Coronary artery (tissue), 2 donors: ENCODE data around the gene MAPKBP1.

Experiments
- DNase-seq: peaks from one replicate; pipeline ENCODE4 v3.0.0-alpha.2; 2017; ENCODE audit warnings: low spot score
- H3K27ac ChIP-seq, 2 donors: fragments of 200-600 bp; sonication (generic); one replicate each; pipeline ENCODE4 v1.5.1; 2016 to 2019
- H3K4me3 ChIP-seq: fragments of 200-600 bp; sonication (generic); 2 replicates; pipeline ENCODE4 v1.5.1; 2016; ENCODE audit warnings: mild to moderate bottlenecking, moderate library complexity
- TF ChIP-seq, protein P1 (sequence below): fragments of 200-600 bp; sonication (generic); IDR thresholded peaks from one replicate; pipeline ENCODE4 v1.5.1; 2019; ENCODE audit warnings: antibody characterized with exemption

MAPKBP1 gene

DNA sequence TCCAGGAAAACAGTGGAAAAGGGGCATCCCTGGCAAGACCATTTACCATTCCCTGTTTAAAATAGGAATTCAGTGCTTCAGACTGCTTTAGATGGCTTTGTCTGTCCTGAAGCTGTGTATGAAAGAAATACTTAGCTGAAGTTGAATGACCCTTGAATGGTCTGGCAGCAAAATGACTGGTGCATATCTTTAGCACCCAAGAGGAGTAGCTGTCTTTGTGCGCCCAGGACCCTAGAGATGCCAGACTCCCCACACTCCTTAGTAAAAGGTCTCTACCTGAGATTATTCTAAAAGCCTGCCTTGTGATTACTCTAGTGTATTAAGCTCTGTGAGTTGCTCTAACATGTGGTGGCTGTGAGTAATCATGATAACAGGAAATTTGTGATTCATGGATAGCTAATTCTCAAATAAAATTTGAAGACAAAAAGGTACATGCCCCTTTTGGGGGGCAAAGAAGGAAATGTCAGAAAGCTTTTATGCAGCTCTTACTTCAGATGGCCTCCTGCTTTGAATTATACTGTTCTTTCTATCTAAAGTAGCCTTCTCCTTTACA, 3.2 kb downstream of the MAPKBP1 start:
- no peak overlapping the region for H3K27ac ChIP-seq
- no peak for DNase-seq
- no peak overlapping the region for H3K4me3 ChIP-seq
- TF ChIP-seq, protein P1, sequence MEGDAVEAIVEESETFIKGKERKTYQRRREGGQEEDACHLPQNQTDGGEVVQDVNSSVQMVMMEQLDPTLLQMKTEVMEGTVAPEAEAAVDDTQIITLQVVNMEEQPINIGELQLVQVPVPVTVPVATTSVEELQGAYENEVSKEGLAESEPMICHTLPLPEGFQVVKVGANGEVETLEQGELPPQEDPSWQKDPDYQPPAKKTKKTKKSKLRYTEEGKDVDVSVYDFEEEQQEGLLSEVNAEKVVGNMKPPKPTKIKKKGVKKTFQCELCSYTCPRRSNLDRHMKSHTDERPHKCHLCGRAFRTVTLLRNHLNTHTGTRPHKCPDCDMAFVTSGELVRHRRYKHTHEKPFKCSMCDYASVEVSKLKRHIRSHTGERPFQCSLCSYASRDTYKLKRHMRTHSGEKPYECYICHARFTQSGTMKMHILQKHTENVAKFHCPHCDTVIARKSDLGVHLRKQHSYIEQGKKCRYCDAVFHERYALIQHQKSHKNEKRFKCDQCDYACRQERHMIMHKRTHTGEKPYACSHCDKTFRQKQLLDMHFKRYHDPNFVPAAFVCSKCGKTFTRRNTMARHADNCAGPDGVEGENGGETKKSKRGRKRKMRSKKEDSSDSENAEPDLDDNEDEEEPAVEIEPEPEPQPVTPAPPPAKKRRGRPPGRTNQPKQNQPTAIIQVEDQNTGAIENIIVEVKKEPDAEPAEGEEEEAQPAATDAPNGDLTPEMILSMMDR = no peak

DNA sequence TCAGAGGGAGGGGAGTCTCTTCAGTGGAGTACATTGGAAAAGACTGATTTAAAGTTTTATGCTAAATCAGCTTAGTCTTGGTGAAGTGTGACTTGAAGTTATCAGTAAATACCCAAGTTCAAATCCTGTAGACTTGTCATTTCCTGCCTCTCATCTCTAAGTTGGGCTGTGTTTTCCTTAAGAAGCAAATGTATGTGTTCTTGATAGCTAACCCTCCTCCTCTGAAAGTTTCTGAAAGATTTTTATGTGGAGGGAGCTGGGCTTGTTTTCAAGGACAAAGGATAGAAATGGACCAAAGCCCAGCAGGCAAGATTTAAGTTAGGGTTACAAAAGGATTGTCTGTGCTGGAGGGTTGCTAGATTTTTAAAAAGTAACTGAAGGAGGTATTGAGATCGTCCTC, 4.2 kb downstream of the MAPKBP1 start:
- no peak for DNase-seq
- no peak overlapping the region for H3K27ac ChIP-seq
- H3K4me3 ChIP-seq = no peak overlapping the region
- TF ChIP-seq, protein P1 = no peak

DNA sequence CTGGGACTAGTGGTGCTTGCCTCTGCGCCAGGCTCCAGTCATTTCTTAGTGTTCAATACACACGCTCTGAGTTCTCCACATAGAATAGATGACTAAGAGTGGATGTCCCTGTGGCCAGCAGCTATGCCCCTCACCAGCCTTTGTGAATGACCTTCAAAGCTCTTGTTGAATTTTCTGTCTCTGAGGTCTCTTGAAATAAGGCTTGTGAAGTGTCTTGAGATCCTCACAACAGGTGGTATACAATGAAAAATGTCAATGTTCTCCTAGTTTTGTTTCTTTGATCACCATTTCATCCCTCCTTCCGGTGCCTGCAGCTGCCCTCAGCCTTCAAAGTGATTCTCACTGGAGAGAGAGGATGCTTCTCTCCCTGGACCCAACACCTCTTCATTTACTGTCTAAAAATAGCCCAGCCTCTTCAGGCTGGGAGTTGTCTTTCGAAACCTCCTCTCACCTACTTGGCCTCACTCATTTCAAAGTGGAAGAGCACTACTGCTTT, 5.4 kb downstream of the MAPKBP1 start:
- DNase-seq = no peak
- TF ChIP-seq, protein P1 = no peak
- H3K4me3 ChIP-seq = no peak overlapping the region
- H3K27ac ChIP-seq = no peak overlapping the region

DNA sequence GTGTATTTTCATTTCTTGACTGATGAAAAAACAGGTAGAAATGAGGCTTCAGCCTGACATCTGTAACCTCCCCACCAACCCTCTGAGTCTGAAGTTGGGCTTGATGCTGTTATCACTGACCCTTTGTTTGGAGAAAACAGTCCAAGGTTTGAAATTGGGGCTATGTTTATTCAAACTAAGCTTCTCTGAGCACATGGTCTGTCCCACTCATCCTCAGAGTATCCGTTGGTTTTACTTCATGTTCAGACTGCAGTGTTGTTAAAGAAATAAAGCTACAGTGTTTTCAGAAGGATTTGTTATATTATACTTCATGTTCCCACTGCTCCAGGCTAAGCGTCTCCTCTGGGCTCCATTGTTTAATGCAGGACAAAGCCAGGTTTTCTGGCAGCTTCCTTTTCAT, 6.0 kb downstream of the MAPKBP1 start:
- Histone ChIP-seq H3K4me3 (no peak overlapping the region), H3K27ac (no peak overlapping the region)
- TF ChIP-seq, protein P1 = no peak
- no peak for DNase-seq

DNA sequence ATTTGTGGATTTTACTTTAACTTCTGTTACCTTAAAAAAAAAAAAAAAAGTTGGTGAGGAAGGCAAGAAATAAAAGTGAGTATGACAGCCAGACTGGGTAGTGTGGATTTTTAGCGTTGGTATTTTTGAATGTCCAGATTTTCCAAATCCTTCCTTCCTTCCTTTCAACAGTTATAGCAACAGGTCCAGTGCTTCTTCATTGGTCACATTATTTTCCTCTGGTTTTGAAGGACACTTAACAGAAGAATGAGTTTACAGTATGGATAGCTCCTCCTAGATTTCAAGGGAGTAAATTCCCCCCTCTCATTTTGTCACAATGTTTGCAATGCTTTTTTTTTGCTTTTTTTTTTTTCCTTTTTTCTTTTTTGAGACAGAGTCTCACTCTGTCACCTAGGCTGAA, 6.4 kb downstream of the MAPKBP1 start:
- no peak for DNase-seq
- no peak overlapping the region for H3K4me3 ChIP-seq
- TF ChIP-seq, protein P1 = no peak
- H3K27ac ChIP-seq = no peak overlapping the region

DNA sequence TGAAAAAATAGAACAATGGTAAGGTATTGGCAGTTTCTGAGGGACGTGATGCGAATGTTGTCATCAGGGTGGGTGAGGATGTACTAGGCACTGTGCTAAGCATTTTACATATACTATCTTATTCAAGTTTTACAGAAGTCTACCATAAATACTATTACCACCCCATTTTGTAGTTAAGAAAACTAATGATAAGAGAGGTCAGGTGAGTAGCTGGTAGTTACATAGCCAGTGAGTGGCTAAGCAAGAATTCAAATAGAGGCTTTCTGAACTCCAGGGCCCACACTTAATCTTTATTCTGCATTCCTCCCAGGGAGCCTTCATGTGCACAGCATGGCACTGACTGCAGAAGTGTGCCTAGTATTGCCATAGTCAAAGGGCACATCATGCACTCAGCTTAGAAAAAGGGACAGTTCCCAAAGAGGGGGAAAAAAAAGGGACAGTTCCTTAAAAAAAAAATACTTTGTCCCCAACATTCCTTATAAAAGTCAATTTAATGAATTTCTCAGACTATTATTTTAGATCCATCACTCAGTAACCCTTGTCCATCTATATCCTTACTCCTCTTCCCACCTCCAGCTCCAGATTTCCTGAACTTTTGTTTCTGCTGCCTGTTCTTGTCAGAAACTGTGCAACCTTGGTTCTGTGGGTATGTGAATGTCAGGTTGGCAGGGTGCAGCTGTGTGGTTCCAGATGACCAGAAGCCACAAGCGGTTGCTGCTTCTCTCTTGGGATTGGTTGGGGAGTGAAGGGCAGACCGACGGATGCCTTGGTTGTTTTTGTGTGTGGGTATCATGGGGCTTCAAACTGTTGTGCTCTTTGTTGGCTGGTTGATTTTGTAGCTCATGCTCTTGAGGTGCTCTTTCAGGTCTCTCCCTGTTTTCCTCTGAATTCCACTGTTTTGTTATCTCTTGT, 8.3 kb downstream of the MAPKBP1 start:
- Histone ChIP-seq H3K27ac (no peak overlapping the region), H3K4me3 (no peak overlapping the region)
- TF ChIP-seq, protein P1 = no peak
- no peak for DNase-seq
